GM12872 (cell line): ENCODE results near the gene AMOTL1.

ENCODE experiments used
- TF ChIP-seq, protein P1 (sequence below): IDR thresholded peaks from 3 replicates; pipeline ENCODE4 v1.5.1; 2011; ENCODE audit warnings: low read depth, mild to moderate bottlenecking, low read length, moderate library complexity; ENCODE audit not compliant: insufficient read depth

The AMOTL1 gene

DNA sequence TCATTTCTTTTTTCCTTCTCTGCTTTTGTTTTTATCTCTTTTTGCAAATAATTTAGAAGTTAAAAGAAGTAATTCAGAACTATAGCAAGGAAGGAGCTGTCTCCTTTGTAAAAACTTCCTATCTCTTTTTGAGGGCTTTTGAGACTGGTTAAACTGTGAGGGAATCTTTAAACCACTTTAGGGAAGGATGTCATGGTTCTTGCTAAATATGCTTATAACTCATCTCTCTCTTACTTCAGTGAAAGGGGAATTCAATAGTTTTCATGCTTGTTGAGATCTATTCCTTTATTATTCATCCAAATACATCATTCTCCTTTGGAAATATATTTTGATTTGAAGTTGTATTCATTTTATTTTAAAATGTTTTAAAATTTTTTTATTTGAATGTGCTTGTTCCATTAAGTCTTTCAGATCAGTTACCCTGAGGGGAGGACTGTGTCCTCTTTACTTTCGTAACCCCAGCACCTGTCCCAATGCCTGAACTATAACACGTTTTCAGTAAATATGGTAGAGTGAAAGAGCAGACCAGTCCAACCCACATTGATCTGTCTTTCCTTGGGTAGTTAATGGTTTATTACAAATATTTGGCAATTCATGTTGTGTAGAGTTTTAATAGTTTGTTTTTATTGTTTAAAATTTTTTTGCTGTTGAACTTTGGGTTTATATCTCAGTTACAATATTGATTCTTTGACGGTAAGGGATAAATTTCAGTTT, 27.5 kb downstream of the AMOTL1 start:
- TF ChIP-seq, protein P1, sequence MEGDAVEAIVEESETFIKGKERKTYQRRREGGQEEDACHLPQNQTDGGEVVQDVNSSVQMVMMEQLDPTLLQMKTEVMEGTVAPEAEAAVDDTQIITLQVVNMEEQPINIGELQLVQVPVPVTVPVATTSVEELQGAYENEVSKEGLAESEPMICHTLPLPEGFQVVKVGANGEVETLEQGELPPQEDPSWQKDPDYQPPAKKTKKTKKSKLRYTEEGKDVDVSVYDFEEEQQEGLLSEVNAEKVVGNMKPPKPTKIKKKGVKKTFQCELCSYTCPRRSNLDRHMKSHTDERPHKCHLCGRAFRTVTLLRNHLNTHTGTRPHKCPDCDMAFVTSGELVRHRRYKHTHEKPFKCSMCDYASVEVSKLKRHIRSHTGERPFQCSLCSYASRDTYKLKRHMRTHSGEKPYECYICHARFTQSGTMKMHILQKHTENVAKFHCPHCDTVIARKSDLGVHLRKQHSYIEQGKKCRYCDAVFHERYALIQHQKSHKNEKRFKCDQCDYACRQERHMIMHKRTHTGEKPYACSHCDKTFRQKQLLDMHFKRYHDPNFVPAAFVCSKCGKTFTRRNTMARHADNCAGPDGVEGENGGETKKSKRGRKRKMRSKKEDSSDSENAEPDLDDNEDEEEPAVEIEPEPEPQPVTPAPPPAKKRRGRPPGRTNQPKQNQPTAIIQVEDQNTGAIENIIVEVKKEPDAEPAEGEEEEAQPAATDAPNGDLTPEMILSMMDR = no peak

DNA sequence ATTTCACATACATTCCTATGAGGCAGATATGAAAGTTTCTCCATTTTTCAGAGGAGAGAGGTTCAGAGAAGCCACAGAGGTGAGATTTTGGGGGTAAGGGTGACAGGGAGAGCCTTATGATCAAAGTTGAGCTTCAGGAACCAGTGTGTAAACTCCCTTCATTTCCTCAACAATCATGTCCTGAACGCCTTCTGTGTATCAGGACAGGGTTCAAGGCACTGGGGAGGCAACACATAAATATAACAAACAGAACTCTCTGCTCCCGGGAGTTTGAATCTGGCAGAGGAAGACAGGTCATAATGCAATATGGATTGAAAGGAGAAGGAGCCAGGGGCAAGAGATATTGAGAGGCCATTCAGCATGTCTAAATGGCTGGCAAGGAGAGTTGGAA, 28.0 kb downstream of the AMOTL1 start:
- TF ChIP-seq, protein P1 = no peak

DNA sequence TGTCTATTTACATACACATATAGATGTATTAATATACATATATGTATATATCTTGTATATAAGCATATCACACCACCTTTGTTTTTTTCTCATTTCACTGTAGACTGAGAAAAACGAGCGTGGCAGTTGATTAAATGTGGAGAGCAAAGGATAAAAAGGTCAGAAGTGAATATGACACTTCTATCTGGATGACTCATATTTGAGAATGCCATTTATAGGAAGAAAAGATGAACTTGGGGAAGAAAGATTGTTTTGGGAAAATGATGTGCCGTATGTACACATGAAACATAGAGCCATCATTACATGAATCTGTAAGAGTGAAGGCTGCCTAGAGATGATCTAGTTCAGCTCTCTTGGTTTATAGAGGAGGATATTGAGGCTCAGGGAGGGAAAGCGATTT, 28.7 kb downstream of the AMOTL1 start:
- TF ChIP-seq, protein P1 = no peak

DNA sequence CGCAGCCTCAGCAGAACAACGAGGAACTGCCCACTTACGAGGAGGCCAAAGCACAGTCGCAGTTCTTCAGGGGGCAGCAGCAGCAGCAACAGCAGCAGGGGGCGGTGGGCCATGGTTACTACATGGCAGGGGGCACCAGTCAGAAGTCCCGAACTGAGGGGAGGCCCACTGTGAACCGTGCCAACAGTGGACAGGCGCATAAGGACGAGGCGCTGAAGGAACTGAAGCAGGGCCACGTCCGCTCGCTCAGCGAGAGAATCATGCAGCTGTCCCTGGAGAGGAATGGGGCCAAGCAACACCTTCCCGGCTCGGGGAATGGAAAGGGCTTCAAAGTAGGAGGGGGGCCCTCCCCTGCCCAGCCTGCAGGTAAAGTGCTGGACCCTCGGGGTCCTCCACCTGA, 31.6 kb downstream of the AMOTL1 start:
- TF ChIP-seq, protein P1 = no peak

DNA sequence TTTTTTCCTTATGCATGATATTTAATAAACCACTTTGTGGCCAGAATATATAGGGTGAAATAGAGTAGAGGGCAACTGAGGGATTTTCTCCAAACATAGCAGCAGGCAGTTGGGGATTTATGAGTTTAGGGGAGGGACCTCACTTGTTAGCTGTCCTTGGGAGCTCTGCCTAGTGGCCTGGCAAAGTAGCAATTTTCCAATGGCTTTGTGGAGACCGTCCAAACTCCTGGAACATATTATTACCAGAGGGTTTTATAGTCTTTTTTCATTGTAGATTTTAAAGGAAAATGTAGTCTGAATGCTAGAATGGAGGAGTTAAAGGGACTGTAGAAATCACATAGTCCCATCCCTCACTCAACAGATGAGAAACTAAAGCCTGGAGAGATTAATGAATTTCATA, 32.3 kb downstream of the AMOTL1 start:
- TF ChIP-seq, protein P1 = no peak

DNA sequence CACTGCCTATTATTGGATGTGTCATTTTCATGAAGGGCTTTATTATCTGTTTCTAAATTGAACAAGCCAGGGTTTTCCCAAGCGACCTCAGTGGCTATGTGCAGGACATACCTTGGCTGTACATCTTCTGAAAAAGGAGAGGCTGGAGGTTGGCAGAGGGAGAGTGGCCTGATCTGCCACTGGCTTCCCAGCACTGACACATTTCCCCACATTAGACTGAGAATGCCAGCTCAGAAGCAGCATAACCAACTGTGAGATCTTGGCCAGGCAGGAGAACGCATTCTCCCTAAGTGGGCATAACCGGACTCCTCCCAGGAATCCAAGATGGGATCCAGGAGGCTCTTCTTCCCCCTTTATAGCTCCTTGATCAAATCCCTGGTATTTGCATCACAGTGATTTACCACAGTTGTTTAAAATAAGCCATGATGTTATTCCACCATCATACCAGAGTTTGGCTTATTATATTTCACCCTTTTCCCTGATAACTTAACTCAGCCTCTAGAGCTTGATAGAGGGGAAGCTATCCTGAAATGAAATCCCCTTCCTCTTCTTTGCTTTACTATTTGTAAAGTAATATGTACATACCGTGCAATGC, 33.8 kb downstream of the AMOTL1 start:
- TF ChIP-seq, protein P1 = no peak

DNA sequence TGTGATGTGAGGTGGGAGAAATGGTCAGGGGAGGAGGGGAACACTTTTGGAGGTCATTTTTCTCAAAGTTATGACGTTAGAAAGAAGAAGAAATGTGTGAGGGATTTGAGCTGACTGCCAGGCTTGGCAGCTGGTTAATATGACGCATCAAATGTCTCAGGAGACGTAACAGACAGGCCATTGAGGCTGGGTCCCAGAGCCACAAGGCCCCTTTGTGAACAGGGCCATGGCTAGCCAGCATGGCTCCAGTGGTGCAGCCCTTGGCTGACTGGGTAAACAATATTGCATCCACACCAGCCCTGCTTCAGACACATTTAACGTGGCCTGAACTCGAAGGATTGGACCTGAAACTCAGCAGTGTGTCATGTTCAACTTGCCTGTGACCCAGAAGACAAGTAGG, 34.3 kb downstream of the AMOTL1 start:
- TF ChIP-seq, protein P1 = no peak
